PC-3 (cell line): ENCODE data around the gene RAB4A. TPM values are rescaled to one million over a fixed set of nuclear protein-coding genes. Genes with fewer than 3 reads are reported as not detected.
A peak's percentile ranks its signal among the peaks of the same experiment; 100 is the strongest.

Source experiments
- ATAC-seq: fragments of 200-7000 bp; cut with Tn5 transposase; 2 replicates; pipeline ENCODE4 v1.9.1; 2020; ENCODE audit warnings: mild to moderate bottlenecking, moderate library complexity
- BruUV-seq: library from RNA; stranded (reverse); fragments of 400-500 nt; replicated peaks from 2 replicates; lab custom pipeline; 2021; lab: Mats Ljungman, UMichigan
- CTCF ChIA-PET: fragments of 300-600 bp; sonication (Branson Sonifier 250); formaldehyde crosslinking; loops from one replicate; lab custom pipeline; 2022; ENCODE audit warnings: antibody characterized with exemption; lab: Charles Lee
- POLR2A ChIA-PET: fragments of 300-600 bp; sonication (Branson Sonifier 250); formaldehyde crosslinking; loops from one replicate; lab custom pipeline; 2022; ENCODE audit warnings: antibody characterized with exemption; ENCODE audit not compliant: unreplicated experiment; lab: Charles Lee
- DNase-seq: peaks from one replicate; pipeline ENCODE4 v3.0.0-alpha.2; 2015
- H2AFZ ChIP-seq: fragments of 300-600 bp; sonication (generic); 2 replicates; pipeline ENCODE4 v1.6.0; 2016; ENCODE audit warnings: antibody characterized with exemption, low read length
- H3F3A ChIP-seq: fragments of 300-600 bp; sonication (generic); one replicate; pipeline ENCODE4 v1.6.0; 2017; ENCODE audit warnings: antibody characterized with exemption, low read length, control low read depth, mild to moderate bottlenecking; ENCODE audit not compliant: unreplicated experiment
- H3K27ac ChIP-seq: fragments of 300-600 bp; sonication (generic); 2 replicates; pipeline ENCODE4 v1.5.1; 2016; ENCODE audit warnings: mild to moderate bottlenecking, low read length
- H3K27me3 ChIP-seq: fragments of 300-600 bp; sonication (generic); 2 replicates; pipeline ENCODE4 v1.6.1; 2016; ENCODE audit warnings: low read length, mixed read lengths
- H3K36me3 ChIP-seq: fragments of 300-600 bp; sonication (generic); 2 replicates; pipeline ENCODE4 v1.6.1; 2016; ENCODE audit warnings: low read depth, mixed run types, low read length, mixed read lengths
- H3K4me1 ChIP-seq: fragments of 300-600 bp; sonication (generic); 2 replicates; pipeline ENCODE4 v1.5.1; 2016; ENCODE audit warnings: low read length; ENCODE audit not compliant: insufficient read depth
- H3K4me2 ChIP-seq: fragments of 300-600 bp; sonication (generic); 2 replicates; pipeline ENCODE4 v1.6.0; 2016; ENCODE audit warnings: low read length
- H3K4me3 ChIP-seq: fragments of 300-600 bp; sonication (generic); 2 replicates; pipeline ENCODE4 v1.5.1; 2016; ENCODE audit warnings: mild to moderate bottlenecking, low read length, mixed read lengths
- H3K79me2 ChIP-seq: fragments of 300-600 bp; sonication (generic); 2 replicates; pipeline ENCODE4 v1.6.1; 2017; ENCODE audit warnings: low read length, mixed read lengths
- H3K9ac ChIP-seq: fragments of 300-600 bp; sonication (generic); 2 replicates; pipeline ENCODE4 v1.6.0; 2016; ENCODE audit warnings: mild to moderate bottlenecking, low read length
- H3K9me2 ChIP-seq: fragments of 300-600 bp; sonication (generic); replicated peaks from 2 replicates; pipeline ENCODE4 v1.6.1; 2016; ENCODE audit warnings: mixed run types, low read length, mixed read lengths
- H3K9me3 ChIP-seq: fragments of 300-600 bp; sonication (generic); 2 replicates; pipeline ENCODE4 v1.6.1; 2016; ENCODE audit warnings: low read length, mixed read lengths
- H4K20me1 ChIP-seq: fragments of 300-600 bp; sonication (generic); 2 replicates; pipeline ENCODE4 v1.6.1; 2016; ENCODE audit warnings: low read length, mixed read lengths
- EZH2 ChIP-seq: fragments of 300-600 bp; sonication (generic); IDR thresholded peaks from one replicate; pipeline ENCODE4 v1.6.1; 2017; ENCODE audit warnings: antibody characterized with exemption, mild to moderate bottlenecking, low read length; ENCODE audit not compliant: unreplicated experiment
- EZH2phosphoT487 ChIP-seq: fragments of 300-600 bp; sonication (generic); IDR thresholded peaks from 2 replicates; pipeline ENCODE4 v1.6.1; 2018; ENCODE audit warnings: mild to moderate bottlenecking, antibody characterized with exemption, low read length, borderline replicate concordance
- intact Hi-C: fragments of 100-400 bp; cut with micrococcal nuclease; formaldehyde crosslinking; loops from 2 replicates; pipeline ENCODE4 v1.9.0; 2023
- total RNA-seq: library from RNA; depleted of rRNA; stranded (reverse); fragments of >200 nt; gene quantifications from 2 replicates; pipeline ENCODE4 v1.2.3, GENCODE V29; 2014
- TF ChIP-seq, protein P1 (sequence below): fragments of 300-600 bp; sonication (generic); conservative IDR thresholded peaks from 2 replicates; pipeline ENCODE4 v1.5.1; 2017; ENCODE audit warnings: antibody characterized with exemption, low read depth, mild to moderate bottlenecking, low read length

RAB4A gene
- total RNA-seq, 1 experiment from 2014 or later, result 67.0 TPM

DNA sequence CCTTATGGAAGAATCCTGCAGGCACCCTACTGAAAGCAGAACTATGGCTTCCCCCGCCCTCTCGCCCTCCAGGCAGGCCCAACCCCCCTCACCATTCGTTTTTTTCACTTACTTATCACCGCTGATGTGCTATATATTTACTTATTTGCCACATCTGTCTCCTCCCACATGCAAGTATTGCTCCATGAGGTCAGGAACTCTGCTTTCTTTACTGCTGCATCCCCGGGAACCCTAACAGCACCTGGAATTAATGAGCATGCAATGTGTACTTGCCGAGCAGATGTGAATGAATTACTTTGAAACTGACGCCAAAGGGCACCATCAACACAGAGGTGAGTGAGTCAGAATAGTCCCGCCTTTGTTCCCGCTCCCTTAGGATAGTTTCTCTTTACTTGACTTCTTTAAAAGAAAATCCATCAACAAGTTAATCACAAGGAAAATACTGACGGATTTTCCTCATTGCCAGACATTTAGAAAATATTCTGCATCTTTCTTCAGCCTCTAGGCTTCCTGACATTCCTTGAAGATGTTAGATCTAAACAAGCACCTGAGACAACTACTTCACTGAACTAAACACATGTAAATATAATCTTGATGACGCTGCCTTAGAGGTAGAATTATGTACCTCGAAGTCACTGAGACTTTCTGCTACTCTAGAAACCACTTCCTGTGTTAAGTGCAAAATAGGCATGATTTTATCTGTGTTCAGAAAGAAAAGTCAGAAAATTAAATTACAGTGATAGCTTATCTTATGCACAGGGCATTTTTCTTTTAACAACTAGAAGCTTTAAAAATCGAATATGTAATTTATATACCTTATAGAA, 17.5 kb upstream of the RAB4A start:
- Histone ChIP-seq H3K4me1 (no peaks in the 10 kb centered on the region), H3F3A (no peaks in the 10 kb centered on the region), H3K9me2 (no peaks in the 10 kb centered on the region), H3K9ac (no peak overlapping the region), H4K20me1 (no peaks in the 10 kb centered on the region), H3K27ac (no peak overlapping the region), H2AFZ (no peak overlapping the region), H3K27me3 (no peaks in the 10 kb centered on the region), H3K9me3 (no peaks in the 10 kb centered on the region), H3K79me2 (no peaks in the 10 kb centered on the region), H3K4me2 (peak overlapping the region; percentile 44), H3K4me3 (no peak overlapping the region), H3K36me3 (no peaks in the 10 kb centered on the region)
- peak; percentile 48 for ATAC-seq
- intact Hi-C loops, result no loop called here
- peak; percentile 44 for DNase-seq
- BruUV-seq, result no TSS peak
- POLR2A ChIA-PET, result no interaction called here
- TF ChIP-seq EZH2, result no peak
- no peak for TF ChIP-seq EZH2phosphoT487
- TF ChIP-seq, protein P1, sequence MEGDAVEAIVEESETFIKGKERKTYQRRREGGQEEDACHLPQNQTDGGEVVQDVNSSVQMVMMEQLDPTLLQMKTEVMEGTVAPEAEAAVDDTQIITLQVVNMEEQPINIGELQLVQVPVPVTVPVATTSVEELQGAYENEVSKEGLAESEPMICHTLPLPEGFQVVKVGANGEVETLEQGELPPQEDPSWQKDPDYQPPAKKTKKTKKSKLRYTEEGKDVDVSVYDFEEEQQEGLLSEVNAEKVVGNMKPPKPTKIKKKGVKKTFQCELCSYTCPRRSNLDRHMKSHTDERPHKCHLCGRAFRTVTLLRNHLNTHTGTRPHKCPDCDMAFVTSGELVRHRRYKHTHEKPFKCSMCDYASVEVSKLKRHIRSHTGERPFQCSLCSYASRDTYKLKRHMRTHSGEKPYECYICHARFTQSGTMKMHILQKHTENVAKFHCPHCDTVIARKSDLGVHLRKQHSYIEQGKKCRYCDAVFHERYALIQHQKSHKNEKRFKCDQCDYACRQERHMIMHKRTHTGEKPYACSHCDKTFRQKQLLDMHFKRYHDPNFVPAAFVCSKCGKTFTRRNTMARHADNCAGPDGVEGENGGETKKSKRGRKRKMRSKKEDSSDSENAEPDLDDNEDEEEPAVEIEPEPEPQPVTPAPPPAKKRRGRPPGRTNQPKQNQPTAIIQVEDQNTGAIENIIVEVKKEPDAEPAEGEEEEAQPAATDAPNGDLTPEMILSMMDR, result no peak
- CTCF ChIA-PET, result interaction anchor here (0.6 kb wide), 1 partner anchor 30 kb away, joined by 3 read pairs; no protein-coding TSS in a partner anchor

DNA sequence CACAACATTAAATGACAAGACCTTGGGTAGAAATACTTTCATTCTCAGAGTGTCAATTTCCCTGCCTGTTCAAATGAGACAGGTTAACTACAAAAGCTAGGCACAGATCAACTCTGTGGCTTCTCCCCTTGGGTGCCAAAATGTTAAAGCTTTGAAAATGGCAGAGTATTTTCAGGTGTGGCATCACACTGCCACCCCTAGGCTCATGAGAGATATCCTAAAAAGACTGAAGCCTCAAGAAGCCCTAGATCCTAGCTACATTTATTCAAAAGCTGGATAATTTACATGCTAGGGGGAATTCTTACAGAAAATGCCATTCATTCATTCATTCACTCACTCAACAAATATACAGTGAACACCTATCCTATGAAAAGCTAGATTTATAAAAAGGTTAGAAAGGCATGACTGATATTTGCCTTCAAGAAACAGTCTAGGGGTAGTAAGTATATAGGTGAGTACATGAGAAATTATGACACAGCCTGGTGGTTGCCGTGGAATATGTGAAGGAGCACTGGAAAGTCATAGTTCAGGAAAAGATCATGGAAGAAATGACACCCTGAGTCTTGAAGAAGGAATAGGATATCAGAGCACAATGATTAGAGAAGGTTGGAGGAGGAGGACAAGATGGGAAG, 15.9 kb upstream of the RAB4A start:
- Histone ChIP-seq H3K27me3 (no peaks in the 10 kb centered on the region), H4K20me1 (no peaks in the 10 kb centered on the region), H3K4me1 (no peaks in the 10 kb centered on the region), H3K79me2 (no peaks in the 10 kb centered on the region), H3K9ac (no peak overlapping the region), H3K27ac (no peak overlapping the region), H3K4me3 (no peak overlapping the region), H3K36me3 (no peaks in the 10 kb centered on the region), H3K9me3 (no peaks in the 10 kb centered on the region), H3F3A (no peaks in the 10 kb centered on the region), H3K4me2 (no peak overlapping the region), H3K9me2 (no peaks in the 10 kb centered on the region), H2AFZ (no peak overlapping the region)
- BruUV-seq, result no TSS peak
- ATAC-seq, result peak; percentile 39; the same call in 1 of the 2 replicates
- intact Hi-C loops, result loop anchor here (1.0 kb wide), 2 partner anchors 563 to 591 kb away; no protein-coding TSS in a partner anchor
- TF ChIP-seq EZH2phosphoT487 (no peak), EZH2 (no peak)
- TF ChIP-seq, protein P1, result peak; percentile 77
- CTCF ChIA-PET, result interaction anchor here (0.5 to 1.0 kb wide), 10 partner anchors 20 to 1887 kb away, joined by 3 to 6 read pairs (median 3); no protein-coding TSS in a partner anchor
- peak; percentile 64 for DNase-seq
- POLR2A ChIA-PET, result interaction anchor here (0.7 kb wide), 1 partner anchor 519 kb away, joined by 3 read pairs; no protein-coding TSS in a partner anchor
